Peyer's patch (tissue), 4 donors: Measurements from ENCODE around the gene CACNA2D3. TPM values are rescaled to one million over a fixed set of nuclear protein-coding genes. Genes with fewer than 3 reads are reported as not detected.
A peak's percentile ranks its signal among the peaks of the same experiment; 100 is the strongest.

Experiments used
- DNase-seq, 3 donors: peaks; one replicate each; pipeline ENCODE4 v3.0.0-alpha.2; 2017 to 2019
- H3K27ac ChIP-seq, 4 donors: fragments of 200-600 bp; sonication (generic); one replicate each; pipeline ENCODE4 v1.5.1; 2016 to 2019
- H3K27me3 ChIP-seq, 2 donors: fragments of 200-600 bp; sonication (generic); one replicate each; pipeline ENCODE4 v1.5.1; 2019
- H3K36me3 ChIP-seq, 3 donors: fragments of 200-600 bp; sonication (generic); one replicate each; pipeline ENCODE4 v1.5.1; 2016 to 2019
- H3K4me1 ChIP-seq, 4 donors: fragments of 200-600 bp; sonication (generic); one replicate each; pipeline ENCODE4 v1.5.1; 2016 to 2019
- H3K4me3 ChIP-seq, 4 donors: fragments of 200-600 bp; sonication (generic); 1 replicate in 3 of 4; 2 replicates in 1 of 4; pipeline ENCODE4 v1.5.1; 2016 to 2019; ENCODE audit warnings: mild to moderate bottlenecking in 1 of 4
- H3K9me3 ChIP-seq, 4 donors: fragments of 200-600 bp; sonication (generic); one replicate each; pipeline ENCODE4 v1.5.1; 2016 to 2019; ENCODE audit warnings: mild to moderate bottlenecking in 1 of 4
- CTCF ChIP-seq, 6 experiments: fragments of 450-650 bp in 4 of 6; fragments of 200-600 bp in 2 of 6; sonication (generic) in 1 of 6; IDR thresholded peaks; one replicate each; pipeline ENCODE4 v1.5.1; 2017 to 2019; ENCODE audit warnings: antibody characterized with exemption in 6 of 6, mild to moderate bottlenecking in 3 of 6, moderate library complexity in 1 of 6
- POLR2A ChIP-seq, 2 donors: fragments of 450-650 bp; IDR thresholded peaks; one replicate each; pipeline ENCODE4 v1.5.1; 2017; ENCODE audit warnings: antibody characterized with exemption in 2 of 2, mild to moderate bottlenecking in 2 of 2, moderate library complexity in 2 of 2
- total RNA-seq, 4 donors: library from RNA; depleted of rRNA; stranded (reverse); fragments of >200 nt; gene quantifications; one replicate each; pipeline ENCODE4 v1.1.0, GENCODE V29; 2016

Gene CACNA2D3
- total RNA-seq, 4 donors from 2014 or later = 0.27 to 5.0 TPM; not detected in 2

DNA sequence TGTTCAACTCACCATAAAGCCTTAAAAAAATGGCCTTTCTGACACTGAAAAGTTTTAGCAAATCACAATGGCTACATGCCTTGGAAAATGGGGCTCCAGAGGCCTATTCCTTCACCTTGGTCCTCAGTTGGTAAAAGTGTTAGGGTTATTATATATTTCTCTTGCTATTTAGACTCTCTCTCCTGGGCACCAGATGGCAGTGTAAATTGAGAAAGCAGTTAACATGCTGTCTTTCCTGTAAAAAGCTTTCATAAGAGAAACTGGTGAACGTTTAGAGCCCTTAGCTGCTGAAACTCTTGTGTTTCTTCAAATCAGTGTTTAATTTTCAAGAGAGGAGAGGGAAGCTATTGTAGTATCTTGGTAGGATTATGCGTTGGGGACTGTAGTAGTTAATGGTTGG, 715.6 kb downstream of the CACNA2D3 start:
- DNase-seq = no peak
- TF ChIP-seq POLR2A (IDR thresholded peaks at IDR 0.05) (no peak), CTCF (IDR thresholded peaks at IDR 0.05) (peak in 1 of 6 experiments; percentile 17)
- Histone ChIP-seq H3K27ac (no peak overlapping the region), H3K36me3 (no peaks in the 10 kb centered on the region), H3K4me1 (peaks cover 0 to 5% (median 0%) of the 10 kb centered on the region in 4 donors), H3K27me3 (no peaks in the 10 kb centered on the region), H3K9me3 (no peaks in the 10 kb centered on the region), H3K4me3 (no peak overlapping the region)

- Histone ChIP-seq H3K36me3 (no peaks in the 10 kb centered on the region), H3K4me1 (peaks cover 0 to 5% (median 0%) of the 10 kb centered on the region in 4 donors), H3K27me3 (no peaks in the 10 kb centered on the region), H3K4me3 (no peak overlapping the region), H3K27ac (no peak overlapping the region), H3K9me3 (no peaks in the 10 kb centered on the region)
- TF ChIP-seq CTCF (IDR thresholded peaks at IDR 0.05) (no peak), POLR2A (IDR thresholded peaks at IDR 0.05) (no peak)
- no peak for DNase-seq
Measured at GRCh38 chr3:54841471-54841870, 719.1 kb downstream of the CACNA2D3 start.

DNA sequence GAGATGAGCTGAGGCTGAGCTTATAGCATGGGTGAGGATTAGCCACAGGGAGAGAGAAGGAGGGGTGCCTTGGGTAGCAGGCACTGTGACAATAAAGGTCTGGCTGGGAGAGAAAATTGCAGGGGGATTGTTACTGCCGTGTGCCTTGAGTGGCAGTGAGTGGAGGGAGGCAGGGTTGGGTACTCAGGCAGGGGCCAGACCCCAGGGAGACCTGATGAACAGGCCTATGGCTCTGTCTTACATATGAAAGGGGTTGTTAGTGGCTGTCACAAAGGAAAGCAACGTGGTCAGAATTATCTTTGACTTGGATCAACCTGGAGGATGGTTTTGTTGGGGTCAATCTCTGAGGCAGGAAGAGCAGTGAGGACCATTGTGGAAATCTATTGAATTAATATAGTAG, 721.0 kb downstream of the CACNA2D3 start:
- no peaks in the 10 kb centered on the region for H3K27me3 ChIP-seq
- H3K27ac ChIP-seq = no peak overlapping the region
- no peak overlapping the region for H3K4me3 ChIP-seq
- TF ChIP-seq CTCF (IDR thresholded peaks at IDR 0.05) = no peak
- TF ChIP-seq POLR2A (IDR thresholded peaks at IDR 0.05) = no peak
- no peak for DNase-seq
- no peaks in the 10 kb centered on the region for H3K9me3 ChIP-seq
- no peaks in the 10 kb centered on the region for H3K36me3 ChIP-seq
- peaks cover 0 to 2% (median 0%) of the 10 kb centered on the region in 4 donors for H3K4me1 ChIP-seq

DNA sequence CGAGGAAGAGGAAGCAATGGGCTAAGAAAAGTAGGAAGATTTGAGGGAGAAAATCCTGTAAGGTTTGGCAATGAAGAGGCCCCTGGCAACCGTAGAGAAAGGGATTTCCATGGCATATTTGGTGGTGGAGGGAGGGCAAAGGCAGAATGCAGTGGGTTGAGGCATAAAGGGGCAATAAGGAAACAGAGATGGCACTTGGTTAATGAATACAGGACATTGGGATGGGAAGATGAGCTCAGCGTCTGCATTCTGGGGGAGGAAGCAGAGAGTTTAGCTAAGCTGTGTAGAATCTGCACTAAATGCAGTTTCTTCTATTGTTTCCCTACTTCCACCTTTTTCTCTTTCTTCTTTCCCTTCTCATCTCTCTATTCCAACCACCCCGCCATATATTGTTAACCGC, 721.9 kb downstream of the CACNA2D3 start:
- no peak for DNase-seq

DNA sequence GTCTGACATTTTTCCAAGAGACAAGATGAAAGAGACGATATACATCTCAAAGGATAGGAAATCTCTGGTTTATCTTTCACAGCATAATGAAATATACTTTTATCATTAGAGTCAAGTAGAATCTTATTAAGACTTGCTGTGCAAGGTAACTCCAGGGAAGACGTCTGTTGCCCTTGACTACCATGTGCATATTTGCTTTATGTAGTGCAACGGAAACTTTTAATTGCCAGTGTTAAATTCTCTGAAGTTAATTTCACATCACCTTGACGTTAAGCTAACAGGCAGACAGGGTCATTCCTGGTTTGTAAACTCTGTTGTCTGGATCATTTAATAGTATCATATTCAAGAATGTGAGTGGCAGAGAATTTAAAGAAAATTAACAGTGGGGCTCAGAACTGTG, 722.7 kb downstream of the CACNA2D3 start:
- no peak overlapping the region for H3K4me3 ChIP-seq

More for the DNA sequence above, 721.9 kb downstream of the CACNA2D3 start:
- Histone ChIP-seq H3K4me3 (no peak overlapping the region), H3K4me1 (no peaks in the 10 kb centered on the region), H3K9me3 (no peaks in the 10 kb centered on the region), H3K27me3 (no peaks in the 10 kb centered on the region), H3K36me3 (no peaks in the 10 kb centered on the region), H3K27ac (no peak overlapping the region)
- TF ChIP-seq POLR2A (IDR thresholded peaks at IDR 0.05) (no peak), CTCF (IDR thresholded peaks at IDR 0.05) (no peak)

More for the DNA sequence above, 722.7 kb downstream of the CACNA2D3 start:
- no peaks in the 10 kb centered on the region for H3K4me1 ChIP-seq
- no peaks in the 10 kb centered on the region for H3K36me3 ChIP-seq
- H3K9me3 ChIP-seq = no peaks in the 10 kb centered on the region
- no peak overlapping the region for H3K27ac ChIP-seq
- no peaks in the 10 kb centered on the region for H3K27me3 ChIP-seq
- no peak for TF ChIP-seq CTCF (IDR thresholded peaks at IDR 0.05)
- TF ChIP-seq POLR2A (IDR thresholded peaks at IDR 0.05) = no peak
- DNase-seq = no peak
